Right lobe of liver (tissue), 4 donors: ENCODE results near the gene CACNG4.

Experiments
- CTCF ChIP-seq, 4 donors: fragments of 200-600 bp in 3 of 4; fragments of 450-650 bp in 1 of 4; IDR thresholded peaks; one replicate each; pipeline versions ENCODE4 v1.5.1 to v1.8.0; 2016 to 2022; ENCODE audit warnings: antibody characterized with exemption in 4 of 4, mild to moderate bottlenecking in 2 of 4
- POLR2A ChIP-seq: fragments of 450-650 bp; IDR thresholded peaks from one replicate; pipeline ENCODE4 v1.6.1; 2017; ENCODE audit warnings: antibody characterized with exemption, mild to moderate bottlenecking
- donor health status: DM: no; HTN: no; CAD: no.
- donor health status: DM: no; HTN: no; CAD: no.
- donor health status: DM: no; HTN: yes; CAD: no.

- TF ChIP-seq CTCF (IDR thresholded peaks at IDR 0.05) (no peak), POLR2A (no peak)
Observed at GRCh38 chr17:66945147-66945835, 19.2 kb upstream of the CACNG4 start.
